Daoy (cell line): Measurements from ENCODE around the gene GADD45G. TPM values are rescaled to one million over a fixed set of nuclear protein-coding genes. Genes with fewer than 3 reads are reported as not detected.

Experiments
- DNase-seq: peaks from one replicate; pipeline ENCODE4 v3.0.0-alpha.2; 2015; ENCODE audit warnings: low read depth
- total RNA-seq: library from RNA; depleted of rRNA; stranded (reverse); fragments of >200 nt; shearing (Covaris generic); gene quantifications from 2 replicates; pipeline ENCODE4 v1.2.3, GENCODE V29; 2014

GADD45G gene
- total RNA-seq, 1 experiment from 2014 or later = 22.6 TPM

GRCh38 chr9:89609426-89610006, 4.7 kb downstream of the GADD45G start:
- DNase-seq = no peak

DNA sequence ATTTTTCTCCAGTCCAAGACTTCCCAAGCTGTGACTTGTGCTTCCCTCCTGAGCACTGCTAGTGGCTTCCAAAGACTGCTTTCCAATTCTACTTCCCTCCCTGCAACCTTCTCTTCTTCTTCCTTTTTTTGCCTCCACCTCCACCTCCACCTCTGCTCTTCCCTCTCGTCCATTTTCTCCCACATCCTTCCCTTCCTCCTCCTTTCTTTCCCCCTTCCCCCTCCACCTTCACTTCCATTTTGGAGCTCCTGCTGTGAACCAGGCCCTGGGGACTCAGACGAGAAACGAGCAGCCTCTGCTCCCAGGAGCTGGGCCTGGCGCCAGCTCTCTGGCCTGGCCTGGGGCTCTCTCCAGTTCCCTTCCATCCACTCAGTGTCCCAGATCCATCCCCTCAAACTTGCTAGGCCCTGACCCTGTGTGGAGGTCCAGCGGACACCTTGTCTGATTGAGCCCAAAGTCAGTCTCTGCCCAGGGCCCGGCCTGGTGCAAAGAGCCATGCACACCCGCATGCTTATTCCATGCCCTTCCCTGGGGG, 5.6 kb downstream of the GADD45G start:
- no peak for DNase-seq

GRCh38 chr9:89611425-89611824, 6.6 kb downstream of the GADD45G start:
- no peak for DNase-seq

GRCh38 chr9:89612566-89613278, 7.9 kb downstream of the GADD45G start:
- DNase-seq = no peak

- DNase-seq = peak; percentile 38
These were observed 9.4 kb downstream of the GADD45G start for GRCh38 chr9:89613912-89614892.

- no peak for DNase-seq
These were observed 10.8 kb downstream of the GADD45G start for GRCh38 chr9:89615661-89616060.

DNA sequence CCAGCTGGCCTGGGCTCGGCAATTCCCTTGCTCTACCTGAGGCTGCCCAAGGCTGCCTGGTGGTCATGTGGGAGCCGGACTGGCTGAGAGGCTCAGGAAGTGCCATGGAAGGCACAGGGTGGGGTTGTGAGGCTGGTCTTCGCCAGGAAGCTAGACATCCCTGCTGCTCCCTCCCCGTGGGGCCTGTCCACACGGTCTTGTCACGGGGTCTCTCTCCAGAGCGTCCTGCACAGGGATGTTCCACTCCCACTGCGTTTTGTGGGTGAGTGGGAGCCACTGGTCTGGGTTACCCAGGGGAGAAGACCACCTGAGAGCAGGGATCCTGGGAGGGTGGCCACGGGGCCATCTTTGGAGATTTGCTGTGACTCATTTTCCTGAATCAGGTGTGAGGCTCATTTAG, 11.6 kb downstream of the GADD45G start:
- DNase-seq = no peak

DNA sequence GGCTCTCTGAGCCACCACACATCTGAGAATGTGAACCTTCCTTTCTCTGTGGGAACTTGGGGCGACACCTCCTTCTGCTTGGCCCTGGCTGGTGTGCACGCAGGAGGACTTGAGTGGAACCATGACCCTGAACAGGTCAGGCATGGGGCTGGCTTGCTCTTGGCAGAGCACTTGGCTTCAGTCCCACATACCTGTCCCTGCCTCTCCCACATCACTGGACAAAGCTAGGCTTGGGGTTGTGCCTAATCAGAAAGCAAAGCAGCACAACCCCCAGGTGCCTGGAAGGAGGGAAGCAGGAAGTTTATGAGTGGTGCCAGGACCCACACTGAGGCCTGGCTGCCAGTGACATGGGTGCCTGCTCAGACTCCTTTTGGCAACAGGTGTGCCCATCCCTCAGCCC, 13.2 kb downstream of the GADD45G start:
- no peak for DNase-seq

GRCh38 chr9:89619019-89619418, 14.2 kb downstream of the GADD45G start:
- DNase-seq = no peak

GRCh38 chr9:89619424-89620138, 14.8 kb downstream of the GADD45G start:
- DNase-seq = no peak

DNA sequence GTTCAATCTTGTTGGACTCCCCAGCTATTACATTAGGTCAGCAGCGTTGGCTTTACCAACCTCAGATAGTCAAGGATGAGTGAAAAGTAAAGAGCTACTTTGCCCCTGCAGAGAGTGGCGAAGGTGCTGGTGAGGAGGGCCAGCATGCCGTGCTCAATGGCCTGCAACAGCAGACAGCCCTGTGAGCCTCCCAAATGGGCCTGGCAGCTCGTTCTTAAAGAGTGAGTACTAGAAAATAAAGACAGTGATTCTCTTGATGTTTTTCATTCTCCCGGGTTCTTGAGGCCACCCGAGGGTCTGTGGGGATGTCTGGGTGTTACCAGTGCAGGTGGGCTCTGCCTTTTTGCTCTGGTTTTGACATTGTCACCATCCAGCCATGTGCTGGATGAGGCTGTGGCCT, 16.2 kb downstream of the GADD45G start:
- no peak for DNase-seq

GRCh38 chr9:89621676-89622075, 16.9 kb downstream of the GADD45G start:
- no peak for DNase-seq

DNA sequence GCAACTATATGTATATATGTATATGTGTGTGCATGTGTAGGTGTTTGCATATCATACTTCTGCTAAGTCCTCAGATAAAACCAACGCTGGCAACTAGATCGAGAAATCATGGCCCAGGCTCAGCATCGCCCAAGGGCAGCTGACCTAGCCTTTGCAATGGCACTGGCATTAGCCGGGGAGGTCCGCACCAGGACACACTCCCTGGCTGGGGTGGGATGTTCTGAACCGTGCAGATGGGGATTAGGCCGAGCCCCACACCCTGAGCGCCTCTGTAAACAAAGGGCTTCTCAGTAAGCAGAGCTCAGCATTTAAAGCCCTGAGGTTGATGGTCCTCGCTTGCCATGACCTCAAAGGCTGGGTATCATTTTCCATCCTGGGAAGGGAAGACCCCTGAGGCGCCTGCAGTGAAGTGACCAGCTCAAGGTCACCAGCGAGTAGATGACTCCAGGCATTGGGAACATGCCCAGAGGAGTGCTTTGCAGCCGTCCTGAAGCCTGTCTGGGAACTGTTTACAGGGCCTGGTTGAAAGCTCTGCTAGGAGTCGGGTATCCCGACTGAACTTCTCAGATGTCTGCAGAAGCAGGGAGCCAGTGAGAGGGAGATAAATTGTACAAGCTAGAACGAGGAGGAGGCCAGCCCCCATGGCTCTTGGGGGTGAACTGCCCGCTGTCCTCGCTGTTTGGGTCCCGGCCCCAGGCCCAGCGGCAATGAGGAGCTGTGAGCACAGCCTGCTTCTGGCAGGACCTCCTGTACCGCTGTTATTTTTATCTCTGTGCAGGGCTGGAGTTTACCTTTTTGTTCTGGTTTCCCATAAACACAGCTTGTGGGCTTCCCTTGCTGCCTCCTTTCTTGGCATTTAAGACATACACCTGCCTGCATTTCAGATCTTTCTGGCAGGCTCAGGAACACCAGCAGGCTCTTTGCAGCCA, 18.4 kb downstream of the GADD45G start:
- no peak for DNase-seq

DNA sequence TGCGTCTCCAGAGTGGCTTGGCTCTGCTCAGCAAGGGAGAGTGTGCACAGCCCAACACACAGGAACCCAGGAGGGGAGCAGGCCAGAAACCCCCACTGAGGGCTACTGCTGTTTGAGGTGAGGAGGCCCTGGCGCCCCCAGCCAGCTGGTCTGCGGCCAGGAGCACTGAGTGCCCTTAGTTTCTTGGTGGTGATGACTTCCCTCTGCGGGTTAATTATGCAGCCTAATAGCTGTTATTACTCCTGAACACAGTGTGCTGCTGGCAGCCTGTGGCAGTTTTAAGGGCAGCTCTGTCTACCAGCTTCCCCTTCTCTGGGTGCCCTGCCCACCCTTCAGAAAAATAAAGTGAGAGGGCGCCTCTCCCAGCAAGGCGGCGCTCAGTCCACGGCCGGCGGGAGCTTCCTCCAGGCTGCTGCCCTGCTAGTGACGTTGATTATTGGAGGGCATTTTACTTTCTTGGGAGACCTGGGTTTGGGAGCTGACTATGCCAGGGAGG, 19.2 kb downstream of the GADD45G start:
- no peak for DNase-seq

DNA sequence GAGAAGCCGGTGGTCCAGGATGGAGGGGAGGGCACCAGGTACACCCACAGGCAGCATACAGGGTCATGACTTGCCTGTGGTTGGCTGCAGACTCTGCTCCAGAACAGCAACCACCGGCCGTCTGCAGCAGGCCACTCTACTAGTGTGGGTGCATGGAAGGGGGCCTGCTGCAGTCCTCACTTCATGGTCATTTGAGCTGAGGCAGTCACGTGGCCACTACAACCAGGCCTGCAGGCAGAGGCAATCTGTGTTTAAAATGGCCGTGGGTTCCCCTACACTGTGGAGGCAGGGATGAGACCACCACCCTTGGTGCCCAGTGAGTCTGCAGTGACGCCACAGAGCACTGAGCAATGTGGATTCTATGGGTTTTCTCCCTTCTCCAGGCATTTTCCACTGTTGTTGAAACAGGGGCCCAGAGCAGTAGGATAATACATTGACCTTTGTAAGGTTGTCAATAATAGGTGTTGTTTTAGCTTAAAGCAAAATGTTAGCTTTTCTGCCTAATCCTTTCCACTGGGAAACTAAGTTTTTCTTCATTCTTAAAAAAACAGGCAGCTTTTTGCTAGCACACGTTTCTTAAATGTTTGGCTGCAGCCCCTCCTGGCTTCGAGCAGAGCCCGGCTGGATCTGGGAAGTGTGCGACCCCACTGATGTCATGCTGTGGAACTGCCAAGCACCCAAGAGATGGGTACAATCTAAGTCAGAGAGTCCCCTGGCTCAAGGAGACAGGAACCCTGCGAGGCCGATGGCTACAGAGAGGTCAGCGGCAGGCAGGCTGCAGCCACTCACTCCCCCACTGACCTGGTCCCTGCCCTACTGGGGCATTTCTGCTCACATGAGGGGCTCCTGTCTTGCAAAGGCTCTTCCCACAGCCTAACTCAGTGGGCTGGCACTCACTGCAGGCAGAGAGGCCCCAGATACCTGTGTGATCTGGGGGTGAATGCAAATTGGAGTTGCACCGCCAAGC, 21.2 kb downstream of the GADD45G start:
- no peak for DNase-seq

- DNase-seq = no peak
These were observed 22.0 kb downstream of the GADD45G start for GRCh38 chr9:89626741-89627265.

GRCh38 chr9:89628601-89629000, 23.8 kb downstream of the GADD45G start:
- DNase-seq = no peak

GRCh38 chr9:89629081-89629976, 24.5 kb downstream of the GADD45G start:
- DNase-seq = no peak
